Eye (tissue), 1 donor: ENCODE data around the gene ZNF362.

Experiments
- DNase-seq: peaks from one replicate; pipeline ENCODE4 v3.0.0-alpha.2; 2015

ZNF362 gene

DNA sequence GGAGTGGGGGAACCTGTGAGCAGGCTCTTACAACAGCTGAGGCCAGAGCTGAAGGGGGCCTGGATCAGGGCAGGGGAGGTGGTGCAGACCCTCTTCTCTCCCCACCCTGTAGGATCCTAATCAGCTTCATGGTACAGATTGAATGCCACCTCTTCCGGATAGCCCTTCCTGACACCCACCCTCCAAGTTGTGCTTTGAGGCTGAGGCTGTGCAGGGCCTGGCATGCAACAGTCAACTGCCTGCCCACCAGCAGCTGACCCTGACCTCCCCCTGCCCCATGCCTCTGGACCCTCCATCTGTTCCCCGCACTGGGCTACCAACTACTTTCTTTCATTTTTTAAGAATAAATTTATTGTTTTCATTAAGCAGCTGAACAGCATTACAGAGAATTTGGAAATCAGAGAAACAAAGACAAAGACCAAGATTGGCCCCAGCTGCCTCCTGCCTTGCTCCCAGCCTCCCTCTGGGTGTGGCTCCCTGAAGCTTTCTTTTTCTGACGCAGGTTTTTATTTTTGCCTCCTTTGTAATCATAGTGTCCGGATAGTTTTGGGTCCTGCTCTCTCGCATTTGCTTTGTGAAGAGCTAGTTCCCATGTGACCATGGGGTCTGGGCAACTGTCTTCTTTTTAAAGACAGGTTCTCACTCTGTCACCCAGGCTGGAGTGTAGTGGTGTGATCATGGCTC is 12.8 kb downstream of the ZNF362 start:
- no peak for DNase-seq

DNA sequence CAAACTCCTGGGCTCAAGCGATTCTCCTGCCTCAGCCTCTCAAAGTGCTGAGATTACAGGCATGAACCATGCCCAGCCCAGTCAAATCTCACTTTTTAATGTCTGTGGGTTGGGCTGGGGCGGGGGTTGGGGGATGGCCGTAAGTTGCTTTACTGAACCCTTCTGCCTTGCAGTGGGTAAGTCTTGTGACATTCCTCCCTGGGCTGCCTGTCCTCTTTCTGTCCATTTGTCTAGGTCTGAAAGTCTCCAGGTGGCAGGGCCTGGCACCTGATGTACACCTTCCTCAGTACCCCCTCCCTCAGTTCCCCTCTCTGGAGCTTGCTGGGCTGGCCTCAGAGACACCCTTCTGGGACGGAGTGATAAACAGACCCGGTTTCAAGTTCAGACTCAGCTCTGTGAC is 13.3 kb downstream of the ZNF362 start:
- no peak for DNase-seq

DNA sequence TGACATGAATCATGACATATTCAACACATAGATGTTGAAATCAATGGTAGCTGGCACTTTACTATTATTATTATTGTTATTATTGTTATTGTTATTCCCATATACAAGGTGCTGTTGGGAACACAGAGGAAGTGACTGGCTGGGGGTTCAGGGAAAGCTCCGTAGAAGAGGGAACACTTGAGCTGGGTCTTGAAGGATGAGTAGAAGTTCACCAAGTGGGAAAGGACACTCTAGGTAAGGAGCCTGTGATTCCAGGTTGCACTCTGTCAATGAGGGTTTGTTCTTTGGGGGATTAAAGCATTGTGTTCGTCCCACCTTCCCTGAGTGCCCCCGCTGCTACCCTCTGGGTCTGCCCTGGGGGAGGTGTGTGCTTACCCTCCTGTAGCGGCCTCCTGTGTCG is 14.1 kb downstream of the ZNF362 start:
- DNase-seq: no peak

DNA sequence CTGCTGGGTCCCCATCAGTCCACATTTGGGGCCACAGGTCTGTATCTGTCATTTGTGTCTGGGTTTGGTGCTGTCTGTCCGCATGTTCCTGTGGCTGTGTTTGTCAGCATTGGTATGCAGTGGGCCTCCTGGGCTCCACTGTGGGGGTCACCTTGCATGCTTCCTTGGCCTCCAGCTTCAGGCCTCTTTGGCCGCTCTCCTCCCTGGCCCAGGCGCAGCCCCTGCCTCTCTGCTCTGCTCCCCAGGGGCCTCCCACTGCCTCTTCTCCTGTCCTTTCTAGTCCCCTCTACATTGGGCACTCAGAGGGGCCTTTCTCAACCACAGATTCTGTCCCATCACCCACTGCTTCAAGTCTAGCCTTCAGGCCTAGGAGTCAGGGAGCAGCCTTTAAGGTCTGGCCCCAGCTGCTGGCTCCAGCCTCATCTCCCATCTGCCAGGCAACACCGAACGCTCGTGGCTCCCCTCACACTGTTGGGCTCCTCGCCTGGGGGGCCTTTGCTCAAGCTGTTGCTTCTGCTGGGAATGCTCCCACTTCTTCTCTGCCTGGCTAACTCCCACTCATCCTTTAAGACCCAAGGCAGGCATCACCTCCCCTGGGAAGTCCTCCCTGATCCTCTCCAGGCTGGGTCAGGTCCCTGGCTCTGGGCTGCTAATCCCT is 14.6 kb downstream of the ZNF362 start:
- DNase-seq: no peak

DNA sequence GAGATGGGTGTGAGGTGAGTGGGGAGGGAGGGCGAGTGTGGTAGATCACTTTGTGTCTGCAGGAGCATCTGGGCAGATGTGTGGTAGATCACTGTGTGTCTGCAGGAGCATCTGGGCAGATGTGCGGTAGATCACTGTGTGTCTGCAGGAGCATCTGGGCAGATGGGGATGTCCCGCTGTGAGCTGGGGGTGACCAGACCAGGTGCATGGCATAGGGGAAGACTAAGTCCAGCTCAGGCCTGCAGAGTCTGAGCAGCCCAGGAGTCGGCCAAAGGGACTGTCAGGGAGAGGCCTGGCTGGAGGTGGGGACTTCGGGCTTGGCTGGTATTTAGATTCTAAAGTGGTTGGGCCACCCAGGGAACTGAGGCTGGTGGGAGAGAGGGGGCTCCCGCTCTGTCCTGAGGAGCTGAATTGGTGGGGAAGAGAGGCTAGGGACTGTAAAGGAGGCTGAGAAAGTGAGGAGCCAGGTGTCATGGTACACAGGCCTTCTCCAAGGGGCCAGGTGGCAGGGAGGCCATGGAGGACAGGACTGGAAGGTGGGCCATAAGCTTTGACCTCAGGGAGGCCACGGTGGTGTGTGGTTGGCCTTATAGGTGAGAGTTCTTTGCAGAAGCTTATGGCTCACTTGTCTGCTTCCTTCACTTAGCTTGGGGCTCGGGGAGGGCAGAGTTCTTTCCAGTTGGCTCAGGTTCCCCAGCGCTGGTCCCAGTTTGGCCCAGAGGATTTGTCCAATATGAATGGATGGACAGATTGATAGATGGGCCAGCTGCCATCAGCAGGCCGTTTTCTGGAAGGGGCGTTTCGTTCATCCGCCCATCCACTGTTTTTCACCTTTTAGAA is 15.6 kb downstream of the ZNF362 start:
- DNase-seq: no peak

DNA sequence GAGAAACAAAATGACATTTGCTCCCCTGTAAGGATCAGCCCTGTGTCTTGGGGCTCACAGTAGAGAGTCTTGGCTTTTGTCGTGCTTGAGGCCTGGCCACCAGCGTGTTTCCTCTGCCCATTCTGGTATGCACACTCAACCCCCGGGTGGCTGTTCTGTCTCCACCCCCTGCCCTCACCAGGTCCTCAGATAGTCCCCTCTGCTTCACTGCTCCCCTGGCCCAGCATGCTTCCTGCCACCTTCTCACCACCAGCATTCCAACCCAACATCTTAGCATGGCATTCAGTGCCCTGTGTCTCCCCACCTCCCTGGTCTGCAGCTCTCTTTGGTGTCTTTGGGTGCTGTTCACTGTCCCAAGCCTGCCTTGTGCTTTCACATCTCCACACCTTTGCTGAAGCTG is 16.2 kb downstream of the ZNF362 start:
- no peak for DNase-seq

DNA sequence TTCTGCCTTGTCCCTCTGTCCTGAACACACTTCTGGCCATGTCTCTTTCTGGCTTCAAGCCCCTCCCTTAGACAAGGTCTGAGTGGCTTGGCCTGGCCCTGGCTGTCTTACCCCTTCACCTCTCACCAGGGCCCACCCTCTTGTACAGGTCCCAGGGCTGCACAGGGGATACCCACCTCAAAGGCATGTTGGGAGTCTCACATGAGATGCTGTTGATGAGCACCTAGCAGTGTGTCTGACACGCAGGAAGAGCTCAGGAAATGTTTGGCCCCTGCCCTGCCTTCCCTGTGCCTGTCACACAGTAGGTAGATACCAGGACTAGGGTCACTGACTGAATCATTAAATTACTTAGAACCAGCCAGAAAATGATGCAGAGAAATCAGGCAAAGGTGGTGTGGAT is 16.6 kb downstream of the ZNF362 start:
- no peak for DNase-seq

DNA sequence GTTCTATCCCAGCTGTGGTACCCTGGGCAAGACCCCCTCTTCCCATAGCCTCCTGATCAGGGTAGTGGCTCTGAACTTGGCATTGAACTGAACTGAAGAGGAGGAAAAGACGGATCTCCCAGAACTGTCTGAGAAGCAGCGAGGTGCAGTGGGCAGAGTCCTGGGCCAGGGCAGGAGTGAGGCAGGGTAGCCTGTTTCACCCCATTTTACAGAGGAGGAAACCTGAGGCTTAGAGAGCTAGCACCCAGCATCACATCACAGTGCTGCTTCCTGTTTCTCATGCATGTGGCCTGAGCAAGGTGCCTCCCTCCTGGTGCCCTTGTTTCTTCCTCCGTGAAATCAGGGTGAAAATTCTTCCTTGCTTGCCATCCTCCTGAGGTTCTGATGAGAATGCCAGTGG is 17.1 kb downstream of the ZNF362 start:
- DNase-seq: no peak

DNA sequence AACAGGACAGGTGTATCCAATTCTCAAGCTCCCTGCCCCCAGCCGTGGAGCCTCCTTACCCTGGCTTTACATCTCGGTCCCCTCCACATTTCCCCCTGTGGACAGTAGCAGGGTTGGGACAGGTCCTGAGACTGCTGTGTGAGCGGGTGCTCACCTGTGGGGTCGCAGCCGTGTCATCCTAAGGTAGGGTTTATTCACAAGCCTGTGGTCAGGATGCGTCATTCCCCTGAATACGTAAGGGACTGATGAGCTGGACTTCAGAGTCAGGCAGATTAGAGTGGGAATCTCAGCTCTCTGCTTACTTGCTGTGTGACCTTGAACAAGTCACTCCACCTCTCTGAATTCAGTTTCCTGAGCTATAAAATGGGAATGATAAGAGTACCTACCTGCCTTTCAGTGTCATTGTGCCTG is 17.7 kb downstream of the ZNF362 start:
- DNase-seq: no peak

DNA sequence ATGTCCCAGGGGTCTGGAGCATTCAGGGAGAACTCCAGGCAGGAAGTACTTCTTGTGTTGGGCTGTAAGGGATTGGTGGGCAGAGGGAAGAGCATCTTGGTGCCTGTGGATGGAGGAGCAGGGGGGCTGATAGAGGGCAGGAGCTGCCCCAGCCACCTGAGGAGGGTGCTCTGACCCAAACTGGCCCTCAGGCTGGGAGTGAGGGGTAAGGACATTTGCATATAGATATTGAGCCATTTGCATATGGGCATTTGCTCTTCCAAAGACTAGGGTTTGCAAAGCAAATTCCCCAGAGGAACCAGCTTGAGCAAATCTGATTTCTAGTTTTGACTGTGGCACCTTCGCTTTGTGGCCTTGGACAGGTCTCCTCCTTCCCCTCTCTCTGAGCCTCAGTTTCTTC is 18.2 kb downstream of the ZNF362 start:
- no peak for DNase-seq

DNA sequence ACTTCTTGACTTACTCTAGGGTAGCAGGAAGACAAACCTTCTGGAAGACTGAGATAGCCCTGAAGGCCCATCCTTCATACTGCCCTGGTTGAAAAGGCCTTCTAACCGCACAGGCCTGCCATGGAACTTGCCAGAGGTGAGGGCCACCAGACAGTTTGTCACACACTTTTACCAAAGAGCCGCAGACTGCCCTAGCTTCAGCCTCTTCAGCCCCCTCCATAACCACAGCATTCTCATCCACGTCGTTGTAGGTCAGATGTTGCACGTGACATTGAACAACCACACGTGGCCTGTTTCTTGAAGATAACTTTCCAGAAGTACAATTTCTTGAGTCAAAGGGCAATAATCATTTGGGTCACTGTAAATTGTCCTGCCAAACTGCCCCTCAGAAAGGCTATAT is 18.9 kb downstream of the ZNF362 start:
- no peak for DNase-seq

DNA sequence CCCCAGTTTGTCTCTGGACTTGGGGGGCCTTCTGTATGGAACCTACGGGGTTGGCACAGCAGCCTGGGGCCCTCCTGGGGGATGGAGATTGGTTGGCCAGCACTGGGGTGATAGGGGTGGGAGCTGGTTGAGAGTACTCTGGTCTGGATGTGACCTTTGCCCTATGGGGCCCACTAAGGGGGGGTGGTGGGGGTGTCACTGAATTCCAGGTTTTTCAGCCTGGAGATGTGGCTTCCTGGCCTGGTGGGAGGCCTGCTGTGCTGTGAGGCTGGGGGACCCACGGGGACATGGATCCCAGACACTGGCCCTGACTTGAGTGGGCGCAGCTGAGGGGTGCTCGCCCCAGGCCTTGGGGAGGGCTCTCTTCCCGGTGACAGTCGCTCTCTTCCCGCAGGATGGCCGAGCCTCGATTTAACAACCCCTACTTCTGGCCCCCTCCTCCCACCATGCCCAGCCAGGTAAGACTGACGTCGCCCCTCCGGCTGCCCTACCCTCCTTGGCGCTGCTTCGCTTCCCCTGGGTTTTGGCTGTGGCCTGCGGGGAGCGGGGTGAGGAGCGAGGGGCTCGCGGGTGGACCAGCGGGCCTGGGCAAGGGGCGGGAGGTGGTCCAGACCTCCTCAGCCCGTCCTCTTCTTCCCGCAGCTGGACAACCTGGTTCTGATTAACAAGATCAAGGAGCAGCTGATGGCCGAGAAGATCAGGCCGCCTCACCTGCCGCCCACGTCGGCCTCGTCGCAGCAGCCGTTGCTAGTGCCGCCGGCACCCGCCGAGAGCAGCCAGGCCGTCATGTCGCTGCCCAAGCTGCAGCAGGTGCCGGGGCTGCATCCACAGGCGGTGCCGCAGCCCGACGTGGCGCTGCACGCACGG is 19.6 kb downstream of the ZNF362 start:
- no peak for DNase-seq

DNA sequence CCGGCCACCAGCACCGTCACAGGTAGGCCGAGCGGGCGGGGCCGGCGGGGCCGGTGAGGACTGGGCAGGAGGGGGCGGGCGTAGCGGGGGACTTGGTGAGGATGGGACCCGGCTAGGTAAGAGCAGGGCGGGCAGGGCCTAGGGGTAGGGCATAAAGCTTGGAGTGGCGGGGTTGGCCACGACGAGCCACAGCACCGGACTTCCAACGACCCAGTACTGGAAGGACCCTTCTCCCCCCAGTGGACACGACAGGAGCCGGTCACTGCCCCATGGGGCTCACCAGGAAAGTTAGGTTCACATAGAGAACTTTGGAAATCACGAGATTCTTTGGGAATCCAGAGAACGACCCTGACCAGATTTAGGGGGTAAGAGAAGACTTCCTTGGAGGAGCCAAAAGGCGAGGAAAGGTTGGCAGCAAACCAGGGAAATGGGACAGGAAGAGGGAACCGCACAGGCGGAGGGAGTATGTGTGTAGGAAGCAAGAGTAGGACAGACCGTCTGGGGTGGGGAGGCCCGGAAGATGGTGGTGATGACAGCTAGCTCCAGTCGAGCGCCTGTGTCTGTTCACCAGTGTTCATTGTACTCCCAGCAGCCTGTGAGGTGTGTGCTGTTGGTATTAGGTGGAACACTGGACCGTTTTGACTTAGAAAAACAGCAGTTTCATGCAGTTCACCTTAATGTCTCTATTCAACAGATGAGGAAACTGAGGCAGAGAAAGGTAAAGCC is 20.4 kb downstream of the ZNF362 start:
- no peak for DNase-seq

DNA sequence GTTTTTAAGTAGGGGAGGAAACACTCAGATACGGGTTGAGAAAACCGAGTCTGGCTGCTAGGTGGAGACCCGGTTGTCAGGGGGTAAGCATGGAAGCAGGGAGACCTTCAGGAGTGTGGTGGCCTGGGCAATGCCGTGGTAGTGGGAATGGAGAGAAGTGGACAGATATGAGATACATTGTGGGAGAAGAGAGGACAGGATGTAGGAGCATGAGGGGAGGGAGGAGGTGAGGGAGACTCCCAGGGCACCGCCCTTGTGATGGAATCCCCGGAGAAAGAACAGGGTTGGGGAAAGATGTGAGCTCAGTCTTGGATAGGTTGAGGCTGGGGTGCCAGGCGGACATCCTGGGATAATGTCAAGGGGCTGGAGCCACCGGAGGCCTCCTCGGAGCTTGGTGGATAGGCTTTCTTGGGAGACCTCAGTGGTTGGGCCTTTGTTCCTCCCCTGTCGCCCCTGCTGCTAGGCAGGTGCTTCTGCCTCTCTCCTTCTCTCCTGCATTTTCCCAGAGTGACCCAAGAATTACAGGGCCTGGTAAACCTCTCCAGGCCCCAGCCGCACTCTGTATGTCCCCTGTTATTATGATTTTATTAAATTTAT is 21.3 kb downstream of the ZNF362 start:
- DNase-seq: no peak

DNA sequence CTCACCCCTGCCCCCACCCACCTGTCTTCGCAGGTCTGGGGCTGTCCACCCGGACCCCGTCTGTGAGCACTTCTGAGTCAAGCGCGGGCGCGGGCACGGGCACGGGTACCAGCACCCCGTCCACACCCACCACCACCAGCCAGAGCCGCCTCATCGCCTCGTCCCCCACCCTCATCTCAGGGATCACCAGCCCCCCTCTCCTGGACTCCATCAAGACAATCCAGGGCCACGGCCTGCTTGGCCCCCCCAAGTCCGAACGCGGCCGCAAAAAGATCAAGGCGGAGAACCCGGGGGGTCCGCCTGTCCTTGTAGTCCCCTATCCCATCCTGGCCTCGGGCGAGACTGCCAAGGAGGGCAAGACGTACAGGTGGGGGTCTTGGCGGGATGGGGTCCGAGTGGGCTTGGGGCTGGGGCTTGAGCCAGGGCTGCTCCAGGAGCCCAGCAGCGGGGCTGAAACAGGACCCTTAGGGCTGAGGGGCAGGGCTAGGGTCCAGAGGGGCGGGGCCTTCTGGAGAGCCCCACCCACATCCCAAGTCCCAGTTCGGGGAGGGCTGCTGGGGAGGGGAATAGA is 23.9 kb downstream of the ZNF362 start:
- DNase-seq: no peak

DNA sequence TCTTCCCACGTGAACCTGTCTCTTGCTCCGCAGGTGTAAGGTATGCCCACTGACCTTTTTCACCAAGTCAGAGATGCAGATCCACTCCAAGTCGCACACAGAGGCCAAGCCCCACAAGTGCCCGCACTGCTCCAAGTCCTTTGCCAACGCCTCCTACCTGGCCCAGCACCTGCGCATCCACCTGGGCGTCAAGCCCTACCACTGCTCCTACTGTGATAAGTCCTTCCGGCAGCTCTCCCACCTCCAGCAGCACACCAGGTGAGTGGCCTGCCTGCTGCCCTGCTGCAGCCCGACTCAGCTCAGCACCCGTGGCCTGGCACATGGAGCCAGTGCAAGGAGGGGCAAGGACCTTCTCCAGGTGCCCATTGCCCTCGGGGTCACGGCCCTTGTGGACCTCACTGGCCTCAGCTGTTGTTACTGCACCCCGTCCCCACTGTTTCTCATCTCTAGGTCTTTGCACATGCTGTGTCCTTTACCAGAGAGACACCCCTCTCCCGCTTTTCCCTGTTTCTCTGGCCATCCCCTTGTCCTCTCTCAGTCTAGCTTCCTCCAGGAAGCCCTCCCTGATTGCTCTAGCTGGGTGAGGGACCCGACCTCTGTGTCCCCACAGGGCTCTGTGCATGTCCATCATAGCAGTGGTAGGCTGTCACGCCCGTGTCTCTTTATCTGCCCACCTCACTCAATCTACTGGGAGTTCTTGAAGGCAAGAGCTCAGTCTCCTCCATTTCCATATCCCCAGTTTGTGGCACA is 25.4 kb downstream of the ZNF362 start:
- no peak for DNase-seq

DNA sequence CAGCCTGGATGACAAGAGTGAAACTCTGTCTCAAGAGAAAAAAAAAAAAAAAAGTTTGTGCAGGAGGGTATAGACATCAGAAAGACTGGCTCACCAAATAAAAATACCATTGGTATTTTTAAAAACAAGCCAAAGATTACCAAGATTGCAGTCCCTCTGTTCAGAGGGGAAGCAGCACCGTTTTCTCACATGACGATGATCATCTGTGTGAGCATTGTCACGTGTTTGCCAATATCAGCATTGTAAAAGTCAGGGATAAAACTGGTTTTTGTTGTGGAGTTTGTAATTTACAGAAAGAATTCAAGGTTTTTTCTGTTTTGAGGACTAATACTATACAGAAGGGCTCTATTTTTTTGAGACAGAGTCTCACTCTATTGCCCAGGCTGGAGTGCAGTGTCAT is 26.5 kb downstream of the ZNF362 start:
- DNase-seq: no peak

DNA sequence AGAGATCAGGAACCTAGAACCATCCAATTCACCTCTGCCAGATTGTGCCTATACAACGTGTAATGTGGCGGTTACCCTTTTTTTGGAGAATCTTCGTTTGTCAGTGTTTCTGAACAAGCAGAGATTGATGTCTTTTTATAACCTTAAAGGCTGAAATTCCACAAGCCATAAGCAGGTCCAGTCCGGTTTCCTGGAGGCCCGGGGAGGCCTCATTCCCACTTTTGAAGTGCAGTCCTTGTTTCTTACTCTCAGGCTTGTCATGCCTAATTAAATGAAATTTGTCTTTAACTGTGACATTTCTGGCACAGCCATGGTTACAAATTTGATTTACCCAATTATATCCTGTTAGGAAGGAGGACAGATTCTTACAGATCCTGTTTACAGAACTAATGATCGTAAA is 27.8 kb downstream of the ZNF362 start:
- peak; percentile 59 for DNase-seq

DNA sequence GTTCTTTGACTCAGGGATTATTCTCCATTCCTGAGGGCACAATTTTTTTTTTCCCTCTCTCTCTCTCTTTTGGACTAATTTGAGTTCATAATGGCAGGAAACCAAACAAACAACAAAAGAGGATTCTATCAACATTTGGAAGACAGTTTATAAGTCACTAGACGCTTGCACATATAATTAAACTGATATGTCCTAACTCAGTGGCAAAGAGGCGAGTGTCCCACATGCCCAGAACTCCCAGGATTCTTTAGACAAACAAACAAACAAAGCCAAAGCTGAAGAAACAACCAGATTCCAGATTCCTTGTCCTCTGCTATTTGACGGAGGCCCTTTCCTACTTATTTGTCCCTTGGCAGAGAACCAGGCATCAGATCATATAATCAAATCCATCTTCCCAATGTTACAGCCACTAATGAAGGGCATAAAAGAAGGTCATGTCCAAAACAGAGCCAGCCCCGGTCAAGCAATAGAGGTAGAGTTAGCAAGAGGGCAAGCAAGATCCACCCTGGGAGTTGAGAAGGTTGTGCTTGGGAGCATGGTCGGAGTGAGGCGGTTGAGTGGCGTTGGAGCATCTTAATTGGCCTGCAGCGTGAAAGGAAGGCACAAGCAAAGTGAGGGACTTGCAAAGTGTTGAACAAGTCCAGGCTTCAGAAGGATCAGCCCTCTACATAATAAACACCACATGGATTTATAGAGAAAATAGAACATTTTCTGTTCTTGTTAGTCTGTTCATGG is 30.3 kb downstream of the ZNF362 start:
- DNase-seq: no peak

DNA sequence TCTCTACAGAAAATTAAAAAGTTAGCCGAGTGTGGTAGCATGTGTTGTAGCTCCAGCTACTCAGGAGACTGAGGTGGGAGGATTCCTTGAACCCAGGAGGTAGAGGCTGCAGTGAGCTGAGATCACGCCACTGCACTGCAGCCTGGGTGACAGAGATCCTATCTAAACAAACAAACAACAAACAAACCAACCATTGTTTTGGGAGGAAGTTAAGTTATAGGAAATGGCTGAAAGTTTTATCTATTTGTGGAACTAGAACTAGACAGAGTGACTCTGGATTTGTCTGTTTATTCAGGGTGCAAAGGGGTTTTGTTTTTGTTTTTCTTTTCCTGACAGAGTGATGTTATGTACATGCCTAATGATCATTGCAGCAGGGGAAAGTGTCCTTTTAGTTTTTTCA is 31.0 kb downstream of the ZNF362 start:
- no peak for DNase-seq
